OCI-LY3 (cell line): Measurements from ENCODE around the gene DCTD.

Source experiments
- H2AFZ ChIP-seq: fragments of 200-600, 300-600 bp; shearing (Covaris generic); 2 replicates; pipeline ENCODE4 v1.6.0; 2014; ENCODE audit warnings: antibody characterized with exemption, low read depth, low read length
- H3K27ac ChIP-seq: fragments of 200-600, 300-600 bp; sonication (generic); 2 replicates; pipeline ENCODE4 v1.5.1; 2014; ENCODE audit warnings: mild to moderate bottlenecking, low read length, moderate library complexity, mixed read lengths
- H3K27me3 ChIP-seq: fragments of 200-600, 300-600 bp; sonication (generic); 2 replicates; pipeline ENCODE4 v1.6.1; 2014; ENCODE audit warnings: low read depth, low read length, mixed read lengths
- H3K36me3 ChIP-seq: fragments of 200-600, 300-600 bp; sonication (generic); replicated peaks from 2 replicates; pipeline ENCODE3; 2014; ENCODE audit warnings: low read depth, low read length, mixed read lengths
- H3K4me1 ChIP-seq: fragments of 300-600, 200-600 bp; sonication (generic); 2 replicates; pipeline ENCODE4 v1.6.1; 2014; ENCODE audit warnings: low read length, mixed read lengths
- H3K4me2 ChIP-seq: fragments of 200-600, 300-600 bp; sonication (generic); 2 replicates; pipeline ENCODE4 v1.6.1; 2014; ENCODE audit warnings: low read length, mixed read lengths
- H3K4me3 ChIP-seq: fragments of 300-600, 200-600 bp; sonication (generic); 2 replicates; pipeline ENCODE4 v1.5.1; 2014; ENCODE audit warnings: antibody characterized with exemption, mild to moderate bottlenecking, low read length, moderate library complexity
- H3K79me2 ChIP-seq: fragments of 300-600, 200-600 bp; shearing (Covaris generic); 2 replicates; pipeline ENCODE4 v1.6.1; 2014; ENCODE audit warnings: mild to moderate bottlenecking, low read length, mixed read lengths
- H3K9ac ChIP-seq: fragments of 300-600, 200-600 bp; shearing (Covaris generic); 2 replicates; pipeline ENCODE4 v1.6.0; 2014; ENCODE audit warnings: mild to moderate bottlenecking, low read length, moderate library complexity
- H3K9me3 ChIP-seq: fragments of 200-600, 300-600 bp; shearing (Covaris generic); 2 replicates; pipeline ENCODE4 v1.6.1; 2014; ENCODE audit warnings: low read length, mixed read lengths; ENCODE audit not compliant: insufficient read depth
- H4K20me1 ChIP-seq: fragments of 200-600, 300-600 bp; sonication (generic); 2 replicates; pipeline ENCODE4 v1.6.1; 2016; ENCODE audit warnings: low read length, mixed read lengths; ENCODE audit not compliant: insufficient read depth
- EZH2phosphoT487 ChIP-seq: fragments of 200-600 bp; shearing (Covaris generic); IDR thresholded peaks from 2 replicates; pipeline ENCODE4 v1.6.1; 2018; ENCODE audit warnings: antibody characterized with exemption, mixed run types, low read depth
- TF ChIP-seq, protein P1 (sequence below): fragments of 200-600, 300-600 bp; sonication (generic); IDR thresholded peaks from 2 replicates; pipeline ENCODE4 v1.5.1; 2014; ENCODE audit warnings: antibody characterized with exemption, low read length, low read depth

Gene DCTD

GRCh38 chr4:182875453-182876405, 41.5 kb downstream of the DCTD start:
- TF ChIP-seq EZH2phosphoT487: no peak
- TF ChIP-seq, protein P1, sequence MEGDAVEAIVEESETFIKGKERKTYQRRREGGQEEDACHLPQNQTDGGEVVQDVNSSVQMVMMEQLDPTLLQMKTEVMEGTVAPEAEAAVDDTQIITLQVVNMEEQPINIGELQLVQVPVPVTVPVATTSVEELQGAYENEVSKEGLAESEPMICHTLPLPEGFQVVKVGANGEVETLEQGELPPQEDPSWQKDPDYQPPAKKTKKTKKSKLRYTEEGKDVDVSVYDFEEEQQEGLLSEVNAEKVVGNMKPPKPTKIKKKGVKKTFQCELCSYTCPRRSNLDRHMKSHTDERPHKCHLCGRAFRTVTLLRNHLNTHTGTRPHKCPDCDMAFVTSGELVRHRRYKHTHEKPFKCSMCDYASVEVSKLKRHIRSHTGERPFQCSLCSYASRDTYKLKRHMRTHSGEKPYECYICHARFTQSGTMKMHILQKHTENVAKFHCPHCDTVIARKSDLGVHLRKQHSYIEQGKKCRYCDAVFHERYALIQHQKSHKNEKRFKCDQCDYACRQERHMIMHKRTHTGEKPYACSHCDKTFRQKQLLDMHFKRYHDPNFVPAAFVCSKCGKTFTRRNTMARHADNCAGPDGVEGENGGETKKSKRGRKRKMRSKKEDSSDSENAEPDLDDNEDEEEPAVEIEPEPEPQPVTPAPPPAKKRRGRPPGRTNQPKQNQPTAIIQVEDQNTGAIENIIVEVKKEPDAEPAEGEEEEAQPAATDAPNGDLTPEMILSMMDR: no peak
- Histone ChIP-seq H4K20me1 (no peaks in the 10 kb centered on the region), H3K79me2 (no peaks in the 10 kb centered on the region), H2AFZ (no peak overlapping the region), H3K36me3 (no peaks in the 10 kb centered on the region), H3K4me3 (no peak overlapping the region), H3K27ac (no peak overlapping the region), H3K4me2 (no peak overlapping the region), H3K27me3 (no peaks in the 10 kb centered on the region), H3K9me3 (no peaks in the 10 kb centered on the region), H3K9ac (no peak overlapping the region), H3K4me1 (no peaks in the 10 kb centered on the region)

DNA sequence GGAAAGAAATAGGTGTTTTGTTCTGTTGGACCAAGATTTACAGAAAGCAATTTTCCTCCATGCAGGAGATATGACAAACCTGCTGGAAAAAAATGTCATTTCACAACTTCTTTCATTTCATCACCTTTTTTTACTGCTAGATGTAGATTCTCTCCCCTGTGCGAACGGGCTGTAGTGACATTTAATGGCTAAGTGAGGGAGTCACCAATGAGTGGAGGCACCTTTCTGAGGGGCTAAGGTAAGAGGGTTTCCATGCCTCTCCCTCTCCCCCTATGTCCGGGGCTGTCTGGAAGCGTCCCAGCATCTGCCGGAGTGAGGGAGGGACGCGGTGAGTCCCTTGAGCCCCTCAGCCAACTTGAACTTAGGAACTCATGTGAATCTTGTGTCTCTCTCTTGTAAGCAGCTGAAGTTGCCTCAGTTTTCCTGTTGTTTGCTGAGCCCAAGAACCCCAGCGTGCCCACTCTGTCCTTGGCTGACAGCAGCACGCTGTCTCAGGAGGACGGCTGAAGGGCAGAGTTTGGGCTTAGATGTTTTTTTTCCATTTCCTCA, 42.3 kb downstream of the DCTD start:
- Histone ChIP-seq H3K4me1 (no peaks in the 10 kb centered on the region), H3K4me2 (no peak overlapping the region), H3K9ac (no peak overlapping the region), H3K27ac (no peak overlapping the region), H3K36me3 (no peaks in the 10 kb centered on the region), H3K9me3 (no peaks in the 10 kb centered on the region), H4K20me1 (no peaks in the 10 kb centered on the region), H3K4me3 (no peak overlapping the region), H3K79me2 (no peaks in the 10 kb centered on the region), H2AFZ (no peak overlapping the region), H3K27me3 (no peaks in the 10 kb centered on the region)
- TF ChIP-seq, protein P1: no peak
- TF ChIP-seq EZH2phosphoT487: no peak

DNA sequence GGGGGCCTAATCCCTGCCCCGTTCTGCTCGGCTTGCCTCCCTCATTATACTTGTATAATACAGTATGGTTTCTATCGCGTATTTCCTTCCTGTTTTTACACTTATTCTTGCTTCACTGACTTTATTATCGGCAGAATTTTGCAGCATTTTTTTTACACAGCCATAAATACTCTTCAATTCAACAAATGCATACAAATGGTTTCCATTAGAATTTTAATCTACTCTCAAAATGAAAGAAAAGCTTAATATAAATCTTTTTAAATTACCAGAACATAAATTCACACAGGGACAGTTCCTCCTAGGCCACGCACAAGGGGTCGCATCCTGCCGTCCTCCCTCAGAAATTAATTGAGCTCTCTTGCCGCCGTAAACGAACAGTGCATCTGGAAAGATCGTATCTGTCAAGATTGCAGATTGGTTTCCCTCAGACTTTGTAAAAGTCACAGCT, 42.9 kb downstream of the DCTD start:
- Histone ChIP-seq H3K27ac (no peak overlapping the region), H2AFZ (no peak overlapping the region), H3K9ac (no peak overlapping the region), H3K4me1 (no peaks in the 10 kb centered on the region), H3K36me3 (no peaks in the 10 kb centered on the region), H3K27me3 (no peaks in the 10 kb centered on the region), H3K4me3 (no peak overlapping the region), H4K20me1 (no peaks in the 10 kb centered on the region), H3K79me2 (no peaks in the 10 kb centered on the region), H3K4me2 (no peak overlapping the region), H3K9me3 (no peaks in the 10 kb centered on the region)
- no peak for TF ChIP-seq EZH2phosphoT487
- TF ChIP-seq, protein P1: no peak

GRCh38 chr4:182873726-182874125, 43.5 kb downstream of the DCTD start:
- H3K4me3 ChIP-seq: no peak overlapping the region
- no peak overlapping the region for H2AFZ ChIP-seq
- H3K9ac ChIP-seq: no peak overlapping the region
- H3K9me3 ChIP-seq: no peaks in the 10 kb centered on the region
- no peaks in the 10 kb centered on the region for H3K4me1 ChIP-seq
- no peak overlapping the region for H3K27ac ChIP-seq
- TF ChIP-seq EZH2phosphoT487: no peak
- TF ChIP-seq, protein P1: no peak
- no peaks in the 10 kb centered on the region for H4K20me1 ChIP-seq
- no peaks in the 10 kb centered on the region for H3K79me2 ChIP-seq
- H3K4me2 ChIP-seq: no peak overlapping the region
- H3K27me3 ChIP-seq: no peaks in the 10 kb centered on the region
- no peaks in the 10 kb centered on the region for H3K36me3 ChIP-seq
